ENCODE measurements around the gene SLC25A40.

DNA sequence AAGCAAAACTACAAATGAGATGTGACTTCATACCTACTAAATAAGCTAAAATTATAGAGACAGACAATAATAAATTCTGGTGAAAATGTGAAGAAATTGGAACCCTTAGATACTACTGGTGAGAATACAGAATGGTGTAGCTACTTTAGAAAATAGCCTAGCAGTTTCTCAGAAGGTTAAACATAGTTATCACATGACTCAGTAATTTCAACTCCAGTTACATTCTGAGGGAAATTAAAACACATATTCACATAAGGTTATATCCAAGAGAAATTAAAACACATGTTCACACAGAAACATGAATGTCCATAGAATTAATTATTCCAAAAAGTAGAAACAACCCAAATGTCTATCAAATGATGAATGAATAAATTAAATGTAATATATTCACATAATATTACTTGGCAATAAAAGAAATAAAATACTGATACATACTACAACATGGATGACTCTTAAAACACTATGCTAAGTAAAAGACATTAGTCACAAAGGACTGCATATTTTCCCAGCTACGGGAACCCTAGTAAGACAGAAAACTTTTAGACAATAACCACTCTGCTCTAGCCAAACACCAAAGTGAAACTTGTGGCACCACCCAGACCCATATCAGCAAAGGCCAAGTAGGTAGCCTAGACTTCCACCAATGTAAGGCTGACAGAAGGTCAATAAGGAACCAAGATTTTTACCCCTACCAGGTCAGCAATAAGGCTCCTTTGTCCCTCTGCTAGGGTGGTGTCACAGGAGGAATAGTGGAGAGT, 25.1 kb downstream of the SLC25A40 start:
- TF ChIP-seq, protein P1, sequence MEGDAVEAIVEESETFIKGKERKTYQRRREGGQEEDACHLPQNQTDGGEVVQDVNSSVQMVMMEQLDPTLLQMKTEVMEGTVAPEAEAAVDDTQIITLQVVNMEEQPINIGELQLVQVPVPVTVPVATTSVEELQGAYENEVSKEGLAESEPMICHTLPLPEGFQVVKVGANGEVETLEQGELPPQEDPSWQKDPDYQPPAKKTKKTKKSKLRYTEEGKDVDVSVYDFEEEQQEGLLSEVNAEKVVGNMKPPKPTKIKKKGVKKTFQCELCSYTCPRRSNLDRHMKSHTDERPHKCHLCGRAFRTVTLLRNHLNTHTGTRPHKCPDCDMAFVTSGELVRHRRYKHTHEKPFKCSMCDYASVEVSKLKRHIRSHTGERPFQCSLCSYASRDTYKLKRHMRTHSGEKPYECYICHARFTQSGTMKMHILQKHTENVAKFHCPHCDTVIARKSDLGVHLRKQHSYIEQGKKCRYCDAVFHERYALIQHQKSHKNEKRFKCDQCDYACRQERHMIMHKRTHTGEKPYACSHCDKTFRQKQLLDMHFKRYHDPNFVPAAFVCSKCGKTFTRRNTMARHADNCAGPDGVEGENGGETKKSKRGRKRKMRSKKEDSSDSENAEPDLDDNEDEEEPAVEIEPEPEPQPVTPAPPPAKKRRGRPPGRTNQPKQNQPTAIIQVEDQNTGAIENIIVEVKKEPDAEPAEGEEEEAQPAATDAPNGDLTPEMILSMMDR (conservative IDR thresholded peaks at IDR 0.05 in 1 of 2, IDR thresholded peaks at IDR 0.05 in 1 of 2; ENCODE audit: extremely low read depth in 1 of 2, insufficient read depth in 1 of 2, low read depth in 1 of 2, low read length in 2 of 2) = no peak
- no peak for TF ChIP-seq EZH2 (IDR thresholded peaks at IDR 0.05; ENCODE audit: borderline replicate concordance, low read length)

All from mammary epithelial cell (primary cell).